ENCODE data around the gene ADAM12. TPM values are rescaled to one million over a fixed set of nuclear protein-coding genes. Genes with fewer than 3 reads are reported as not detected.

The ADAM12 gene
- total and polyA plus RNA-seq, 5 experiments from 2014 or later, result 0.49 TPM; not detected in 4

GRCh38 chr10:126242397-126243260, 145.6 kb downstream of the ADAM12 start:
- Mint-ChIP-seq H3K36me3 (no peaks in the 10 kb centered on the region), H3K4me1 (no peaks in the 10 kb centered on the region), H3K9me3 (peaks cover 0 to 3% (median 0%) of the 10 kb centered on the region in 9 donors), H3K27ac (no peak overlapping the region), H3K27me3 (peaks cover 0 to 8% (median 2%) of the 10 kb centered on the region in 5 donors), H3K4me3 (no peak overlapping the region)
- no peak for DNase-seq
- POLR2A ChIA-PET, result no interaction called here
- ATAC-seq, result no peak

- H3K4me3 Mint-ChIP-seq, result no peak overlapping the region
- H3K27ac Mint-ChIP-seq, result no peak overlapping the region
- no peaks in the 10 kb centered on the region for H3K36me3 Mint-ChIP-seq
- H3K4me1 Mint-ChIP-seq, result no peaks in the 10 kb centered on the region
- peaks cover 0 to 12% (median 2%) of the 10 kb centered on the region in 9 donors for H3K9me3 Mint-ChIP-seq
- no peak for DNase-seq
- H3K27me3 Mint-ChIP-seq, result peaks cover 0 to 8% (median 2%) of the 10 kb centered on the region in 5 donors
- no peak for ATAC-seq
- POLR2A ChIA-PET, result no interaction called here
These were observed 147.8 kb downstream of the ADAM12 start for GRCh38 chr10:126240483-126240882.

- H3K27me3 Mint-ChIP-seq, result peaks cover 0 to 8% (median 2%) of the 10 kb centered on the region in 5 donors
- H3K4me3 Mint-ChIP-seq, result no peak overlapping the region
- H3K36me3 Mint-ChIP-seq, result no peaks in the 10 kb centered on the region
- peaks cover 0 to 12% (median 2%) of the 10 kb centered on the region in 9 donors for H3K9me3 Mint-ChIP-seq
- no peaks in the 10 kb centered on the region for H3K4me1 Mint-ChIP-seq
- DNase-seq (no peak), ATAC-seq (no peak)
- POLR2A ChIA-PET, result no interaction called here
- no peak overlapping the region for H3K27ac Mint-ChIP-seq
These were observed 148.4 kb downstream of the ADAM12 start for GRCh38 chr10:126239844-126240243.

GRCh38 chr10:126235979-126236851, 152.1 kb downstream of the ADAM12 start:
- no peaks in the 10 kb centered on the region for H3K4me1 Mint-ChIP-seq
- POLR2A ChIA-PET, result no interaction called here
- no peak for DNase-seq
- peaks cover 0 to 22% (median 10%) of the 10 kb centered on the region in 9 donors for H3K9me3 Mint-ChIP-seq
- no peak for ATAC-seq
- peak overlapping the region in 1 of 10 donors; percentile 79 for H3K27ac Mint-ChIP-seq
- no peak overlapping the region for H3K4me3 Mint-ChIP-seq
- peaks cover 6 to 33% (median 13%) of the 10 kb centered on the region in 5 donors for H3K27me3 Mint-ChIP-seq
- H3K36me3 Mint-ChIP-seq, result no peaks in the 10 kb centered on the region

GRCh38 chr10:126235091-126235978, 152.9 kb downstream of the ADAM12 start:
- Mint-ChIP-seq H3K4me1 (no peaks in the 10 kb centered on the region), H3K36me3 (no peaks in the 10 kb centered on the region), H3K9me3 (peaks cover 0 to 22% (median 10%) of the 10 kb centered on the region in 9 donors), H3K27ac (no peak overlapping the region), H3K27me3 (peaks cover 6 to 27% (median 13%) of the 10 kb centered on the region in 5 donors), H3K4me3 (no peak overlapping the region)
- ATAC-seq (no peak), DNase-seq (no peak)
- POLR2A ChIA-PET, result no interaction called here

- H3K27me3 Mint-ChIP-seq, result peaks cover 6 to 27% (median 13%) of the 10 kb centered on the region in 5 donors
- POLR2A ChIA-PET, result no interaction called here
- DNase-seq (no peak), ATAC-seq (no peak)
- no peaks in the 10 kb centered on the region for H3K4me1 Mint-ChIP-seq
- no peak overlapping the region for H3K27ac Mint-ChIP-seq
- H3K36me3 Mint-ChIP-seq, result no peaks in the 10 kb centered on the region
- no peak overlapping the region for H3K4me3 Mint-ChIP-seq
- H3K9me3 Mint-ChIP-seq, result peaks cover 0 to 22% (median 10%) of the 10 kb centered on the region in 9 donors
These were observed 153.6 kb downstream of the ADAM12 start for GRCh38 chr10:126234630-126235029.

- no peak overlapping the region for H3K27ac Mint-ChIP-seq
- H3K27me3 Mint-ChIP-seq, result peaks cover 6 to 27% (median 13%) of the 10 kb centered on the region in 5 donors
- DNase-seq (no peak), ATAC-seq (no peak)
- H3K9me3 Mint-ChIP-seq, result peaks cover 0 to 22% (median 9%) of the 10 kb centered on the region in 9 donors
- H3K4me3 Mint-ChIP-seq, result no peak overlapping the region
- H3K36me3 Mint-ChIP-seq, result no peaks in the 10 kb centered on the region
- H3K4me1 Mint-ChIP-seq, result no peaks in the 10 kb centered on the region
- POLR2A ChIA-PET, result no interaction called here
These were observed 154.8 kb downstream of the ADAM12 start for GRCh38 chr10:126233182-126234148.

- ATAC-seq (no peak), DNase-seq (no peak)
- H3K27ac Mint-ChIP-seq, result no peak overlapping the region
- H3K36me3 Mint-ChIP-seq, result no peaks in the 10 kb centered on the region
- peaks cover 6 to 27% (median 12%) of the 10 kb centered on the region in 5 donors for H3K27me3 Mint-ChIP-seq
- POLR2A ChIA-PET, result no interaction called here
- H3K4me3 Mint-ChIP-seq, result no peak overlapping the region
- H3K9me3 Mint-ChIP-seq, result peaks cover 0 to 14% (median 4%) of the 10 kb centered on the region in 9 donors
- no peaks in the 10 kb centered on the region for H3K4me1 Mint-ChIP-seq
These were observed 157.7 kb downstream of the ADAM12 start for GRCh38 chr10:126230587-126230986.

- Mint-ChIP-seq H3K4me3 (no peak overlapping the region), H3K9me3 (peaks cover 0 to 14% (median 4%) of the 10 kb centered on the region in 9 donors), H3K36me3 (no peaks in the 10 kb centered on the region), H3K27me3 (peaks cover 6 to 27% (median 12%) of the 10 kb centered on the region in 5 donors), H3K27ac (no peak overlapping the region), H3K4me1 (no peaks in the 10 kb centered on the region)
- DNase-seq, result no peak
- ATAC-seq, result no peak
- POLR2A ChIA-PET, result no interaction called here
These were observed 158.6 kb downstream of the ADAM12 start for GRCh38 chr10:126229686-126230085.

GRCh38 chr10:126227762-126228134, 160.5 kb downstream of the ADAM12 start:
- Mint-ChIP-seq H3K36me3 (no peaks in the 10 kb centered on the region), H3K27me3 (peaks cover 6 to 17% (median 8%) of the 10 kb centered on the region in 5 donors), H3K27ac (no peak overlapping the region), H3K4me1 (no peaks in the 10 kb centered on the region), H3K4me3 (no peak overlapping the region), H3K9me3 (peaks cover 0 to 5% (median 0%) of the 10 kb centered on the region in 9 donors)
- ATAC-seq (no peak), DNase-seq (no peak)
- POLR2A ChIA-PET, result no interaction called here

GRCh38 chr10:126226988-126227761, 161.1 kb downstream of the ADAM12 start:
- H3K27ac Mint-ChIP-seq, result no peak overlapping the region
- POLR2A ChIA-PET, result no interaction called here
- DNase-seq (no peak), ATAC-seq (no peak)
- H3K9me3 Mint-ChIP-seq, result peaks cover 0 to 3% (median 0%) of the 10 kb centered on the region in 9 donors
- H3K4me3 Mint-ChIP-seq, result no peak overlapping the region
- H3K27me3 Mint-ChIP-seq, result peaks cover 3 to 15% (median 8%) of the 10 kb centered on the region in 5 donors
- H3K36me3 Mint-ChIP-seq, result no peaks in the 10 kb centered on the region
- H3K4me1 Mint-ChIP-seq, result no peaks in the 10 kb centered on the region
